HG03565 (cell line): ENCODE results near the gene CD40.

ENCODE experiments used
- ATAC-seq: cut with Tn5 transposase; IDR thresholded peaks from one replicate; pipeline ENCODE4 v1.9.1; 2021; ENCODE audit warnings: mild to moderate bottlenecking, moderate library complexity; ENCODE audit not compliant: unreplicated experiment

Gene CD40

GRCh38 chr20:46169245-46170171 is 51.4 kb downstream of the CD40 start:
- no peak for ATAC-seq

GRCh38 chr20:46171476-46171875 is 53.4 kb downstream of the CD40 start:
- ATAC-seq = no peak

DNA sequence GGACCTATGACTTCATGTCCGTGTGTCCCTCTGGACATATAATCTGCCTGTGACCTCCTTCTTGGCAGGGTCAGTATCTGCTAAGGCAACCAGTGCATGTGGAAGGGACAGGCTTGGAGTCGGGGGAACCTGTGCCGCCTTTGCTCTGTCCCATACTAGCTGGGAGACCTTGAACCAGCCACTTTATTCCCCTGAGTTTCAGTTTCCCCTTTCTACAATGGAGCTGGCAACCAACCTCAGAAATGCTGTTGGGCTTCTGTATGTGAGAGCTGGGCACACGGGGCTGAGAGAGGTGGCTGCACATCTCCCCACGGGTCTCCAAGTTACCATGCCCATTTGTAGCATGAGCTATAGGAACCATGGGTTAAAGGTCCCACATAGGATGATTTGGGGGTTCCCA is 53.8 kb downstream of the CD40 start:
- no peak for ATAC-seq

- ATAC-seq = no peak
Observed at GRCh38 chr20:46172455-46172854, 54.3 kb downstream of the CD40 start.

- no peak for ATAC-seq
Observed at GRCh38 chr20:46172961-46173536, 54.9 kb downstream of the CD40 start.

DNA sequence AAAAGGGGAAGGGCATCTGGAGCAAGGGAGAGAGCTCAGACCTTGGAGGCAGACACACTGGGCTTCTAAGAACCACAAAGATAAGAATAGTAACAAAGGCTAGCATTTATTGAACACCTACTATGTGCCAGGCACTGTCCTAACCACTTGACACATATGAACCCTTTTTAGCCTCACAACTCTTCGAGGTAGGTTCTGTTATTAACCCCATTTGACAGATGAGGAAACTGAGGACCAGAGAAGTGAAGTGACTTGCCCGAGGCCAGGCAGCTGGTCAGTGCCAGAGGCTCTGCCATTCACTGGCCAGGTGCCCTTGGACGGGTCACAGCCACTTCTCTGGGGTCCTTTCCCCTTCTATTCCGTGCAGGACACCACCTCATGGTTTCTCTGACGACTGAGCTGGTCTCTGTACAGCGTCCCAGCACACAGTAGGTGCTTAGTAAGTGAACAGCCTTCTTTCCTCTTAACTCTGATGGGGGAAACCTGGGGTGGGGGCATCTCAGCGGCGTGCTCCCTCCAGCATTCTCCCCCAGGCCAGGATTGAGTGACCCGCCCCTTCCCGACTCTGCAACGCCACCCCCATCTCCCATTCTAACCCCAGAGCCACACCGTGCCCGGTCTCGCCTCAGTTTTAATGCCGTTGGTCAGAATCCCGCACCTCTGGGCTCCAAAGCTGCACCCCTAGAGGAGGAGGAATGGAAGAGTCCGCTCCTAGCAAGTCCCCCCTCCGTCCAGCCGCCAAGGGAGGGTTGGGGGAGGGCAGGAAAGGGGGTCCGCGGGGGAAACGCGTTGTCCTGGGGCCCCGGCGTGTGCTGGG is 55.7 kb downstream of the CD40 start:
- ATAC-seq = no peak

GRCh38 chr20:46174469-46175126 is 56.5 kb downstream of the CD40 start:
- no peak for ATAC-seq

- no peak for ATAC-seq
Observed at GRCh38 chr20:46175127-46175494, 57.0 kb downstream of the CD40 start.

DNA sequence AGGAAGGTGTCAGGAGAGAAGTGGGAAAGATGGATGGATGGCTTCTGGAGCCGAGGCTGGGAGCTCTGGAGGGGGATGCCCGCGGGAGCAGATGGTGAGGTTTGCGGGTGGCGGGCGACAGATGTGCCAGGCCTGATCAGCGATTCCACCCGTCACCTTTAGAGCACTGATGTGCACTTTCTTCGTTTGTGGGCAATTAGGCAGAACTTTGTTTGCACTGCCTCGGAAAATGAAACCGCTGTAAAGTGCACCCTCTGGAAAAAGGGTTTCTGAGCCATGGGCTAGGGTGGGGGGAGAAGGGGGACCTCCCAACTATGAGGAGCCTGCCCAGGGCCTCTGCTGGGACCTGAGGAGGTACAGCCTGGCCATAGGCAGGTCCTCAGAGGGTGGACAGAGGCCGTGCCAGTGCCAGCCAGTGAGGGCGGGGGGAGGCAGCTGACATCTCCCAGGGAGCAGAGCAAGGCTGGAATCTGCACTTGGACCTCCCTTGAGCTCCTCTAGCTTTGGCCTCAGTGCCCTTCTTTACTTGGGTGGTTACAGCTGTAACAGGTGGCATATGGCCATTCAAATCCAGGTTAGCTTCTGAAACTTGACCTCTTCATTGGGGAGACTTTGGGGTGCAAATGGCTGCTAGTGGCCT is 58.7 kb downstream of the CD40 start:
- ATAC-seq = no peak

DNA sequence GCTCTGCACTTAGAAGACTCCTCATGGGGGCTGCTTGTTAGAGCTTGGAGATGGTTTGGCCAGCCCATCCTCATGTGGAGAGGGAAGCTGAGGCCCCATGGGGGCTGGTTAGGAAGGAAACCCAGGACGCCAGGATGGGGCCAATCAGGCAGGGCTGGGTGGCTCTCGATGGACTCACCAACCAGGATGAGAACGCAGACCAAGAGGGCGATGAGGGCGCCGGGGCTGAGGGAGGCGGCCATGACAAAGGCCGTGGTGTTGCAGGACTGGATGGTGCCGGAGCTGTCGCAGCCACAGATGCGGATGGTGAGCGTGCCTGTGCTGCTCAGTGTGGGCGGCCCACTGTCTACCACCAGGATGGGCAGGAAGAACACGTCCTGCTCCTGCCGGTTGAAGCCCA is 59.7 kb downstream of the CD40 start:
- ATAC-seq = no peak

- no peak for ATAC-seq
Observed at GRCh38 chr20:46178891-46179290, 60.8 kb downstream of the CD40 start.
